OCI-LY7 (cell line): Measurements from ENCODE around the gene RBM18. TPM values are rescaled to one million over a fixed set of nuclear protein-coding genes. Genes with fewer than 3 reads are reported as not detected.

ENCODE experiments used
- BruUV-seq: library from RNA; stranded (reverse); fragments of 400-500 nt; replicated peaks from 2 replicates; lab custom pipeline; 2021; lab: Mats Ljungman, UMichigan
- CTCF ChIA-PET: fragments of 300-600 bp; sonication (Branson Sonifier 250); formaldehyde crosslinking; loops from one replicate; lab custom pipeline; 2022; ENCODE audit warnings: antibody characterized with exemption; ENCODE audit not compliant: unreplicated experiment; lab: Charles Lee
- POLR2A ChIA-PET: fragments of 300-600 bp; sonication (Branson Sonifier 250); formaldehyde crosslinking; loops from one replicate; lab custom pipeline; 2022; ENCODE audit warnings: antibody characterized with exemption; lab: Charles Lee
- DNase-seq: peaks from one replicate; pipeline ENCODE4 v3.0.0-alpha.2; 2015; ENCODE audit warnings: low spot score
- H2AFZ ChIP-seq: fragments of 200-600 bp; sonication (generic), shearing (Covaris generic); 2 replicates; pipeline ENCODE4 v1.6.1; 2014; ENCODE audit warnings: mild to moderate bottlenecking, antibody characterized with exemption, low read length, moderate library complexity
- H3K27ac ChIP-seq: fragments of 200-600 bp; sonication (generic); 2 replicates; pipeline ENCODE4 v1.5.1; 2014; ENCODE audit warnings: mixed run types, low read depth, mild to moderate bottlenecking, moderate library complexity, low read length, inconsistent platforms; ENCODE audit not compliant: poor library complexity, severe bottlenecking
- H3K36me3 ChIP-seq: fragments of 200-600 bp; sonication (generic); 2 replicates; pipeline ENCODE4 v1.6.1; 2014; ENCODE audit warnings: mild to moderate bottlenecking, antibody characterized with exemption, low read length, moderate library complexity, mixed read lengths; ENCODE audit not compliant: insufficient read depth
- H3K4me1 ChIP-seq: fragments of 200-600 bp; sonication (generic); 2 replicates; pipeline ENCODE4 v1.5.1; 2014; ENCODE audit warnings: mild to moderate bottlenecking, low read length; ENCODE audit not compliant: insufficient read depth, poor library complexity, severe bottlenecking
- H3K4me2 ChIP-seq: fragments of 200-600 bp; sonication (generic); 2 replicates; pipeline ENCODE4 v1.6.1; 2014; ENCODE audit warnings: mild to moderate bottlenecking, low read length
- H3K4me3 ChIP-seq: fragments of 200-600 bp; sonication (generic); 2 replicates; pipeline ENCODE4 v1.5.1; 2014; ENCODE audit warnings: mild to moderate bottlenecking, low read depth, low read length; ENCODE audit not compliant: poor library complexity, severe bottlenecking
- H3K79me2 ChIP-seq: fragments of 200-600 bp; sonication (generic); 2 replicates; pipeline ENCODE4 v1.6.1; 2016; ENCODE audit warnings: low read depth, mild to moderate bottlenecking, low read length, moderate library complexity, mixed read lengths; ENCODE audit not compliant: insufficient read depth
- H3K9me2 ChIP-seq: fragments of 200-600 bp; sonication (generic); 2 replicates; pipeline ENCODE4 v1.6.1; 2016; ENCODE audit warnings: mild to moderate bottlenecking, low read length, mixed read lengths; ENCODE audit not compliant: insufficient read depth
- H3K9me3 ChIP-seq: fragments of 200-600 bp; sonication (generic); 2 replicates; pipeline ENCODE4 v1.6.1; 2014; ENCODE audit warnings: mild to moderate bottlenecking, mixed run types, low read length, mixed read lengths
- H4K20me1 ChIP-seq: fragments of 200-600 bp; sonication (generic); 2 replicates; pipeline ENCODE4 v1.6.1; 2014; ENCODE audit warnings: mild to moderate bottlenecking, antibody characterized with exemption, low read length, moderate library complexity, mixed read lengths; ENCODE audit not compliant: insufficient read depth
- CTCF ChIP-seq: fragments of 200-600 bp; sonication (generic); conservative IDR thresholded peaks from 2 replicates; pipeline ENCODE4 v1.5.1; 2014; ENCODE audit warnings: mild to moderate bottlenecking, antibody characterized with exemption, low read length, moderate library complexity, mixed read lengths
- EZH2phosphoT487 ChIP-seq: fragments of 200-600 bp; sonication (generic); IDR thresholded peaks from 2 replicates; pipeline ENCODE4 v1.6.1; 2018; ENCODE audit warnings: low read depth, borderline replicate concordance, mild to moderate bottlenecking, mixed run types, antibody characterized with exemption, low read length, moderate library complexity, mixed read lengths
- intact Hi-C: fragments of 100-400 bp; cut with micrococcal nuclease; formaldehyde crosslinking; loops from one replicate; pipeline ENCODE4 v1.10.0; 2022; ENCODE audit not compliant: unreplicated experiment
- total RNA-seq, 2 experiments: library from RNA; depleted of rRNA in 1 of 2; stranded (reverse); fragments of >200 nt in 1 of 2; shearing (Covaris generic) in 1 of 2; gene quantifications; 2 replicates each; pipeline ENCODE4 v1.2.3, GENCODE V29; 2014 to 2022

Gene RBM18
- total RNA-seq, 2 experiments from 2014 or later: 8.3 to 22.2 TPM

- no peaks in the 10 kb centered on the region for H4K20me1 ChIP-seq
- ChIA-PET POLR2A (interaction anchor here (0.6 kb wide), 1 partner anchor 16 kb away, joined by 4 read pairs; no protein-coding TSS in a partner anchor), CTCF (no interaction called here)
- no peak for TF ChIP-seq EZH2phosphoT487
- no peak for TF ChIP-seq CTCF
- no peak overlapping the region for H3K4me3 ChIP-seq
- no TSS peak for BruUV-seq
- H3K9me2 ChIP-seq: no peaks in the 10 kb centered on the region
- H3K27ac ChIP-seq: no peak overlapping the region
- no peaks in the 10 kb centered on the region for H3K79me2 ChIP-seq
- DNase-seq: no peak
- H2AFZ ChIP-seq: no peak overlapping the region
- H3K9me3 ChIP-seq: no peaks in the 10 kb centered on the region
- no peaks in the 10 kb centered on the region for H3K36me3 ChIP-seq
- no peak overlapping the region for H3K4me2 ChIP-seq
- intact Hi-C loops: no loop called here
- H3K4me1 ChIP-seq: no peaks in the 10 kb centered on the region
These were observed 60.6 kb downstream of the RBM18 start for GRCh38 chr9:122204055-122204454.

GRCh38 chr9:122202111-122202510 is 62.5 kb downstream of the RBM18 start:
- Histone ChIP-seq H3K4me2 (no peak overlapping the region), H3K36me3 (no peaks in the 10 kb centered on the region), H3K9me3 (no peaks in the 10 kb centered on the region), H3K79me2 (no peaks in the 10 kb centered on the region), H4K20me1 (no peaks in the 10 kb centered on the region), H3K4me3 (no peak overlapping the region), H3K27ac (no peak overlapping the region), H3K9me2 (no peaks in the 10 kb centered on the region), H3K4me1 (no peaks in the 10 kb centered on the region), H2AFZ (no peak overlapping the region)
- no peak for TF ChIP-seq CTCF
- no TSS peak for BruUV-seq
- intact Hi-C loops: no loop called here
- DNase-seq: no peak
- ChIA-PET CTCF (interaction anchor here (1.0 kb wide), 1 partner anchor 14 kb away, joined by 3 read pairs; no protein-coding TSS in a partner anchor), POLR2A (interaction anchor here (0.6 to 0.7 kb wide), 2 partner anchors 14 to 708 kb away, joined by 4 read pairs; no protein-coding TSS in a partner anchor)

- Histone ChIP-seq H3K4me3 (no peak overlapping the region), H3K4me1 (no peaks in the 10 kb centered on the region), H3K9me2 (no peaks in the 10 kb centered on the region), H2AFZ (no peak overlapping the region), H4K20me1 (no peaks in the 10 kb centered on the region), H3K27ac (no peak overlapping the region), H3K4me2 (no peak overlapping the region), H3K36me3 (no peaks in the 10 kb centered on the region), H3K9me3 (no peaks in the 10 kb centered on the region), H3K79me2 (no peaks in the 10 kb centered on the region)
- no TSS peak for BruUV-seq
- TF ChIP-seq CTCF (no peak), EZH2phosphoT487 (no peak)
- ChIA-PET POLR2A (interaction anchor here (0.7 kb wide), 1 partner anchor 707 kb away, joined by 4 read pairs; no protein-coding TSS in a partner anchor), CTCF (interaction anchor here (1.0 kb wide), 1 partner anchor 14 kb away, joined by 3 read pairs; no protein-coding TSS in a partner anchor)
- intact Hi-C loops: no loop called here
- no peak for DNase-seq
These were observed 63.0 kb downstream of the RBM18 start for GRCh38 chr9:122201641-122202040.
